ENCODE data around the gene CYB5R4.

- TF ChIP-seq CTCF (IDR thresholded peaks at IDR 0.05; ENCODE audit: low read depth, low read length, poor library complexity, severe bottlenecking) (no peak), EZH2phosphoT487 (IDR thresholded peaks at IDR 0.05; ENCODE audit: borderline replicate concordance, low read length) (no peak)
These were observed 14.4 kb downstream of the CYB5R4 start for GRCh38 chr6:83873869-83874268.

Data from DOHH2 (cell line).